Panc1 (cell line): ENCODE data around the gene STXBP5L. TPM values are rescaled to one million over a fixed set of nuclear protein-coding genes. Genes with fewer than 3 reads are reported as not detected.
"Not testable (repeated sequence)": the region's sequence is repeated elsewhere in the genome, so short reads cannot be mapped to it uniquely, and the experiment has no call there.

Experiments used
- ATAC-seq: fragments of 200-7000 bp; cut with Tn5 transposase; 2 replicates; pipeline ENCODE4 v1.9.1; 2020; ENCODE audit warnings: mild to moderate bottlenecking, moderate library complexity
- BruUV-seq: library from RNA; stranded (reverse); fragments of 400-500 nt; replicated peaks from 2 replicates; lab custom pipeline; 2021; lab: Mats Ljungman, UMichigan
- CTCF ChIA-PET: fragments of 300-600 bp; sonication (Branson Sonifier 250); formaldehyde crosslinking; loops from one replicate; lab custom pipeline; 2022; ENCODE audit warnings: antibody characterized with exemption; lab: Charles Lee
- POLR2A ChIA-PET: fragments of 300-600 bp; sonication (Branson Sonifier 250); formaldehyde crosslinking; loops from one replicate; lab custom pipeline; 2022; ENCODE audit warnings: antibody characterized with exemption; lab: Charles Lee
- DNase-seq: peaks from one replicate; pipeline ENCODE4 v3.0.0-alpha.2; 2010; ENCODE audit warnings: low read depth, low spot score
- H3K27ac ChIP-seq: 2 replicates; pipeline ENCODE4 v1.5.1; 2011; ENCODE audit warnings: mild to moderate bottlenecking, low read length, inconsistent platforms
- H3K27me3 ChIP-seq: fragments of 200-500 bp; sonication (Bioruptor generic); 2 replicates; pipeline ENCODE4 v1.6.0; 2014; ENCODE audit warnings: low read length, inconsistent platforms; ENCODE audit not compliant: control insufficient read depth, insufficient read depth
- H3K36me3 ChIP-seq: fragments of 200-500 bp; sonication (Bioruptor generic); 2 replicates; pipeline ENCODE4 v1.5.1; 2014; ENCODE audit warnings: inconsistent platforms, mild to moderate bottlenecking, low read length, moderate library complexity; ENCODE audit not compliant: control insufficient read depth, insufficient read depth
- H3K4me1 ChIP-seq: 2 replicates; pipeline ENCODE4 v1.5.1; 2011; ENCODE audit warnings: inconsistent platforms, mild to moderate bottlenecking, low read length, moderate library complexity; ENCODE audit not compliant: control insufficient read depth, insufficient read depth
- H3K4me3 ChIP-seq, 2 experiments: 2 replicates each; pipeline ENCODE4 v1.5.1; 2011 to 2012; ENCODE audit warnings: low read depth in 2 of 2, low read length in 2 of 2, mild to moderate bottlenecking in 2 of 2, inconsistent platforms in 1 of 2, moderate library complexity in 1 of 2
- H3K9me3 ChIP-seq: fragments of 200-500 bp; sonication (Bioruptor generic); 2 replicates; pipeline ENCODE4 v1.5.1; 2014; ENCODE audit warnings: low read depth, mild to moderate bottlenecking, inconsistent platforms, low read length, moderate library complexity; ENCODE audit not compliant: control insufficient read depth, insufficient read depth
- CTCF ChIP-seq: fragments of 450-650 bp; IDR thresholded peaks from 2 replicates; pipeline ENCODE4 v1.5.1; 2017; ENCODE audit warnings: mild to moderate bottlenecking
- POLR2AphosphoS5 ChIP-seq: IDR thresholded peaks from 2 replicates; pipeline ENCODE4 v1.6.1; 2012; ENCODE audit warnings: mild to moderate bottlenecking, low read depth, low read length, moderate library complexity
- REST ChIP-seq, 2 experiments: IDR thresholded peaks; 2 replicates each; pipeline ENCODE4 v1.6.1; 2011 to 2012; ENCODE audit warnings: low read depth in 2 of 2, control low read depth in 1 of 2, low read length in 1 of 2, mild to moderate bottlenecking in 1 of 2, moderate library complexity in 1 of 2; ENCODE audit not compliant: insufficient read depth in 1 of 2
- SIN3A ChIP-seq: IDR thresholded peaks from 2 replicates; pipeline ENCODE4 v1.6.1; 2012; ENCODE audit warnings: low read depth, mild to moderate bottlenecking, low read length, moderate library complexity, borderline replicate concordance; ENCODE audit not compliant: insufficient read depth
- TCF7L2 ChIP-seq: IDR thresholded peaks from 2 replicates; pipeline ENCODE4 v1.6.1; 2011; ENCODE audit warnings: mild to moderate bottlenecking, low read depth, low read length, inconsistent platforms
- in situ Hi-C: cut with HindIII; loops from 2 replicates; pipeline ENCODE4 v1.10.0; 2016; ENCODE audit warnings: low sequenced_read_pairs, low pct_unique_long_range_greater_than_20kb
- intact Hi-C: fragments of 100-400 bp; cut with micrococcal nuclease; formaldehyde crosslinking; loops from one replicate; pipeline ENCODE4 v1.10.0; 2022; ENCODE audit not compliant: unreplicated experiment
- total RNA-seq: library from RNA; stranded (reverse); gene quantifications from one replicate; pipeline ENCODE4 v1.2.1, GENCODE V29; 2021; ENCODE audit not compliant: unreplicated experiment

Gene STXBP5L
- total RNA-seq, 1 experiment from 2014 or later = 0.05 TPM

GRCh38 chr3:121167374-121168139 lies 259.6 kb downstream of the STXBP5L start:
- ChIA-PET POLR2A (no interaction called here), CTCF (no interaction called here)
- DNase-seq (no peak), ATAC-seq (no peak)
- intact Hi-C loops = no loop called here
- no TSS peak for BruUV-seq
- TF ChIP-seq POLR2AphosphoS5 = no peak
- no peak for TF ChIP-seq CTCF
- TF ChIP-seq SIN3A = no peak
- TF ChIP-seq REST (IDR thresholded peaks at IDR 0.05; ENCODE audit: insufficient read depth in 1 of 2, low read depth in 2 of 2, low read length in 1 of 2) = no peak
- TF ChIP-seq TCF7L2 = no peak
- Histone ChIP-seq H3K9me3 (no peaks in the 10 kb centered on the region), H3K4me3 (no peak overlapping the region), H3K27ac (no peak overlapping the region), H3K36me3 (no peaks in the 10 kb centered on the region), H3K27me3 (no peaks in the 10 kb centered on the region), H3K4me1 (no peaks in the 10 kb centered on the region)
- in situ Hi-C loops = no loop called here

- no peaks in the 10 kb centered on the region for H3K36me3 ChIP-seq
- intact Hi-C loops = no loop called here
- ATAC-seq (no peak), DNase-seq (no peak)
- H3K27me3 ChIP-seq = no peaks in the 10 kb centered on the region
- H3K9me3 ChIP-seq = no peaks in the 10 kb centered on the region; the same call in 1 of the 2 replicates
- no TSS peak for BruUV-seq
- no peak overlapping the region for H3K27ac ChIP-seq
- in situ Hi-C loops = no loop called here
- TF ChIP-seq CTCF (no peak), REST (IDR thresholded peaks at IDR 0.05; ENCODE audit: insufficient read depth in 1 of 2, low read depth in 2 of 2, low read length in 1 of 2) (no peak), POLR2AphosphoS5 (no peak), SIN3A (no peak), TCF7L2 (no peak)
- no peak overlapping the region for H3K4me3 ChIP-seq
- ChIA-PET CTCF (no interaction called here), POLR2A (no interaction called here)
- no peaks in the 10 kb centered on the region for H3K4me1 ChIP-seq
Measured at GRCh38 chr3:121175083-121175482, 267.1 kb downstream of the STXBP5L start.

- not testable (repeated sequence) for H3K9me3 ChIP-seq
Measured at GRCh38 chr3:121190626-121191025, 282.6 kb downstream of the STXBP5L start.

More at GRCh38 chr3:121190626-121191025, 282.6 kb downstream of the STXBP5L start:
- intact Hi-C loops, in situ Hi-C loops, H3K4me3 ChIP-seq, H3K27ac ChIP-seq, CTCF ChIA-PET, POLR2A ChIA-PET, ATAC-seq, H3K4me1 ChIP-seq, H3K27me3 ChIP-seq, BruUV-seq, H3K36me3 ChIP-seq, DNase-seq: not testable (repeated sequence)
